Astrocyte (in vitro differentiated cells and primary cell): ENCODE data around the gene SKIL. TPM values are rescaled to one million over a fixed set of nuclear protein-coding genes. Genes with fewer than 3 reads are reported as not detected.
"Not testable (repeated sequence)": the region's sequence is repeated elsewhere in the genome, so short reads cannot be mapped to it uniquely, and the experiment has no call there.

Experiments used
- DNase-seq: peaks from one replicate; pipeline ENCODE4 v3.0.0-alpha.2; 2010; ENCODE audit warnings: low read depth
- FAIRE-seq: peaks from 2 replicates; lab custom pipeline; 2011; peaks lifted over from hg19 to GRCh38; lab: Jason Lieb, UNC
- H2AFZ ChIP-seq: 2 replicates; pipeline ENCODE4 v1.6.0; 2012; ENCODE audit warnings: low read depth, low read length, inconsistent platforms
- H3K27ac ChIP-seq: 2 replicates; pipeline ENCODE4 v1.5.1; 2011; ENCODE audit warnings: low read depth, low read length, inconsistent platforms
- H3K27me3 ChIP-seq: 2 replicates; pipeline ENCODE4 v1.6.0; 2011; ENCODE audit warnings: low read length, inconsistent platforms; ENCODE audit not compliant: insufficient read depth
- H3K36me3 ChIP-seq: 2 replicates; pipeline ENCODE4 v1.5.1; 2011; ENCODE audit warnings: low read length, inconsistent platforms; ENCODE audit not compliant: insufficient read depth
- H3K4me1 ChIP-seq: 2 replicates; pipeline ENCODE4 v1.5.1; 2011; ENCODE audit warnings: low read length, inconsistent platforms; ENCODE audit not compliant: insufficient read depth
- H3K4me2 ChIP-seq: 2 replicates; pipeline ENCODE4 v1.6.0; 2012; ENCODE audit warnings: low read length, inconsistent platforms
- H3K4me3 ChIP-seq: 2 replicates; pipeline ENCODE4 v1.5.1; 2011; ENCODE audit warnings: low read depth, mild to moderate bottlenecking, low read length, inconsistent platforms; ENCODE audit not compliant: insufficient read depth
- H3K79me2 ChIP-seq: 2 replicates; pipeline ENCODE4 v1.6.0; 2012; ENCODE audit warnings: mild to moderate bottlenecking, low read length, inconsistent platforms; ENCODE audit not compliant: insufficient read depth
- H3K9ac ChIP-seq: 2 replicates; pipeline ENCODE4 v1.6.0; 2012; ENCODE audit warnings: mild to moderate bottlenecking, low read length, inconsistent platforms
- H3K9me3 ChIP-seq: 2 replicates; pipeline ENCODE4 v1.5.1; 2012; ENCODE audit warnings: low read depth, mild to moderate bottlenecking, low read length, inconsistent platforms; ENCODE audit not compliant: insufficient read depth
- H4K20me1 ChIP-seq: 2 replicates; pipeline ENCODE4 v1.6.0; 2012; ENCODE audit warnings: low read length, inconsistent platforms; ENCODE audit not compliant: insufficient read depth
- H3K27ac Mint-ChIP-seq: one replicate; pipeline ENCODE4 v1.8.0; 2021; ENCODE audit warnings: mild to moderate bottlenecking, mixed read lengths; ENCODE audit not compliant: unreplicated experiment
- H3K27me3 Mint-ChIP-seq: one replicate; pipeline ENCODE4 v1.8.0; 2021; ENCODE audit warnings: low read depth, mixed read lengths; ENCODE audit not compliant: unreplicated experiment
- H3K36me3 Mint-ChIP-seq: one replicate; pipeline ENCODE4 v1.8.0; 2021; ENCODE audit warnings: low read depth, mixed read lengths; ENCODE audit not compliant: unreplicated experiment
- H3K4me1 Mint-ChIP-seq: one replicate; pipeline ENCODE4 v1.8.0; 2021; ENCODE audit warnings: low read depth, mixed read lengths; ENCODE audit not compliant: unreplicated experiment
- H3K4me3 Mint-ChIP-seq: one replicate; pipeline ENCODE4 v1.8.0; 2021; ENCODE audit warnings: mild to moderate bottlenecking, moderate library complexity, mixed read lengths; ENCODE audit not compliant: unreplicated experiment
- H3K9me3 Mint-ChIP-seq: one replicate; pipeline ENCODE4 v1.8.0; 2021; ENCODE audit warnings: mild to moderate bottlenecking, mixed read lengths; ENCODE audit not compliant: unreplicated experiment
- EZH2 ChIP-seq: IDR thresholded peaks from 2 replicates; pipeline ENCODE4 v1.6.1; 2012; ENCODE audit warnings: mild to moderate bottlenecking, low read length, inconsistent platforms; ENCODE audit not compliant: insufficient read depth
- total RNA-seq: library from RNA; stranded (reverse); gene quantifications from 2 replicates; pipeline ENCODE4 v1.2.1, GENCODE V29; 2021
- TF ChIP-seq, protein P1 (sequence below): IDR thresholded peaks from 2 replicates; pipeline ENCODE4 v1.5.1; 2011; ENCODE audit warnings: low read depth, mild to moderate bottlenecking, inconsistent platforms, low read length, moderate library complexity; ENCODE audit not compliant: insufficient read depth

Gene SKIL
- total RNA-seq, 1 donor from 2014 or later: 156 TPM

DNA sequence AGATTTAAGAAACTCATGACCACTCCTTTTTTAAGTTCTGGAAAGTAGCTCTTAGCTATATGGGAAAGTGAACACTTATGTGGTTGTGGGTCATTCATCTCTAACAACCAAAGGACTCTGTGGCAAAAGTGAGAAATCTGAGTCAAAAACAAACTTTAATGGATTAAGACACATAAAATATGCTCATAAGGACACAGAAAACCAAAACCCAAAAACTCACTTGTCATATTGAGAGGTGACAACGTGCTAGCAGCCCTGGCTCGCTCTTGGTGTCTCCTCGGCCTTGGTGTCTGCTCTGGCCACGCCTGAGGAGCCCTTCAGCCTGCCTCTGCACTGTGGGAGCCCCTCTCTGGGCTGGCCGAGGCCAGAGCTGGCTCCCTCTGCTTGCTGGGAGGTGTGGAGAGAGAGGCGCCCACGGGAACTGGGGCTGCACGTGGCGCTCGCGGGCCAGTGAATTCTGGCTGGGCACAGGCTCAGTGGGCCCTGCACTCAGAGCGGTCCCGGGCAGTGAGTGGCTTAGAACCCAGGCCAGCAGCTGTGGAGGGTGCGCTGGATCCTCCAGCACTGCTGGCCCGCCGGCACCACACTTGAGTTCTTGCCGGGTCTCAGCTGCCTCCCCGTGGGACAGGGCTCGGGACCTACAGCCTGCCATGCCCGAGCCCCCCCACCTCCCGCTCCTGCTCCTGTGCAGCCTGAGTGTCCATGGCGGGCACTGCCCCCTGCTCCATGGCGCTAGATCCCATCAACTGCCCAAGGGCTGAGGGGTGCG, 30.3 kb upstream of the SKIL start:
- Histone ChIP-seq H3K9me3 (no peaks in the 10 kb centered on the region), H3K79me2 (no peaks in the 10 kb centered on the region), H2AFZ (no peak overlapping the region), H3K27ac (no peak overlapping the region), H3K4me2 (no peak overlapping the region), H3K36me3 (no peaks in the 10 kb centered on the region), H3K27me3 (no peaks in the 10 kb centered on the region), H4K20me1 (no peaks in the 10 kb centered on the region), H3K9ac (no peak overlapping the region), H3K4me1 (peaks cover 7% of the 10 kb centered on the region), H3K4me3 (no peak overlapping the region)
- FAIRE-seq: no peak
- Mint-ChIP-seq H3K9me3 (peaks cover 10% of the 10 kb centered on the region), H3K27ac (peak overlapping the region; percentile 72), H3K4me3 (no peak overlapping the region), H3K4me1 (peaks cover 23% of the 10 kb centered on the region), H3K36me3 (no peaks in the 10 kb centered on the region), H3K27me3 (no peaks in the 10 kb centered on the region)
- no peak for TF ChIP-seq EZH2
- TF ChIP-seq, protein P1, sequence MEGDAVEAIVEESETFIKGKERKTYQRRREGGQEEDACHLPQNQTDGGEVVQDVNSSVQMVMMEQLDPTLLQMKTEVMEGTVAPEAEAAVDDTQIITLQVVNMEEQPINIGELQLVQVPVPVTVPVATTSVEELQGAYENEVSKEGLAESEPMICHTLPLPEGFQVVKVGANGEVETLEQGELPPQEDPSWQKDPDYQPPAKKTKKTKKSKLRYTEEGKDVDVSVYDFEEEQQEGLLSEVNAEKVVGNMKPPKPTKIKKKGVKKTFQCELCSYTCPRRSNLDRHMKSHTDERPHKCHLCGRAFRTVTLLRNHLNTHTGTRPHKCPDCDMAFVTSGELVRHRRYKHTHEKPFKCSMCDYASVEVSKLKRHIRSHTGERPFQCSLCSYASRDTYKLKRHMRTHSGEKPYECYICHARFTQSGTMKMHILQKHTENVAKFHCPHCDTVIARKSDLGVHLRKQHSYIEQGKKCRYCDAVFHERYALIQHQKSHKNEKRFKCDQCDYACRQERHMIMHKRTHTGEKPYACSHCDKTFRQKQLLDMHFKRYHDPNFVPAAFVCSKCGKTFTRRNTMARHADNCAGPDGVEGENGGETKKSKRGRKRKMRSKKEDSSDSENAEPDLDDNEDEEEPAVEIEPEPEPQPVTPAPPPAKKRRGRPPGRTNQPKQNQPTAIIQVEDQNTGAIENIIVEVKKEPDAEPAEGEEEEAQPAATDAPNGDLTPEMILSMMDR: no peak
- DNase-seq: no peak

DNA sequence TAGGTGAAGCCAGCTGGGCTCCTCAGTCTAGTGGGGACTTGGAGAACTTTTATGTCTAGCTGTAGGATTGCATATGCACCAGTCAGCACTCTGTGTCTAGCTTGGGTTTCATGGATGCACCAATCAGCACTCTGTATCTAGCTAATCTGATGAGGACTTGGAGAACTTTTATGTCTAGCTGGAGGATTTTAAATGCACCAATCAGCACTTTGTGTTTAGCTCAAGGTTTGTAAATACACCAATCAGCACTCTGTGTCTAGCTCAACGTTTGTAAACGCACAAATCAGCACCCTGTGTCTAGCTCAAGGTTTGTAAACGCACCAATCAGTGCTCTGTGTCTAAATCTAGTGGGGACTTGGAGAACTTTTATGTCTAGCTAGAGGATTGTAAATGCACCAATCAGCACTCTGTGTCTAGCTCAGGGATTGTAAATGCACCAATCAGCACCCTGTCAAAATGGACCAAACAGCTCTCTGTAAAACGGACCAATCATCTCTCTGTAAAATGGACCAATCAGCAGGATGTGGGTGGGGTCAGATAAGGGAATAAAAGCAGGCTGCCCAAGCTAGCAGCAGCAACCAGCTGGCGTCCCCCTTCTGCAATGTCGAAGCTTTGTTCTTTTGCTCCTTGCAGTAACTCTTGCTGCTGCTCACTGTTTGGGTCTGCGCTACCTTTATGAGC, 29.5 kb upstream of the SKIL start:
- not testable (repeated sequence) for H3K4me3 ChIP-seq, DNase-seq, H3K4me3 Mint-ChIP-seq, H3K36me3 ChIP-seq, H3K4me2 ChIP-seq, H4K20me1 ChIP-seq, H3K9me3 ChIP-seq, H3K9me3 Mint-ChIP-seq, H3K36me3 Mint-ChIP-seq, H3K27me3 Mint-ChIP-seq, H3K27me3 ChIP-seq, H3K79me2 ChIP-seq, H3K4me1 ChIP-seq, H3K27ac ChIP-seq, H3K9ac ChIP-seq, H2AFZ ChIP-seq, FAIRE-seq
- Mint-ChIP-seq H3K4me1 (peaks cover 15% of the 10 kb centered on the region), H3K27ac (peak overlapping the region; percentile 72)

DNA sequence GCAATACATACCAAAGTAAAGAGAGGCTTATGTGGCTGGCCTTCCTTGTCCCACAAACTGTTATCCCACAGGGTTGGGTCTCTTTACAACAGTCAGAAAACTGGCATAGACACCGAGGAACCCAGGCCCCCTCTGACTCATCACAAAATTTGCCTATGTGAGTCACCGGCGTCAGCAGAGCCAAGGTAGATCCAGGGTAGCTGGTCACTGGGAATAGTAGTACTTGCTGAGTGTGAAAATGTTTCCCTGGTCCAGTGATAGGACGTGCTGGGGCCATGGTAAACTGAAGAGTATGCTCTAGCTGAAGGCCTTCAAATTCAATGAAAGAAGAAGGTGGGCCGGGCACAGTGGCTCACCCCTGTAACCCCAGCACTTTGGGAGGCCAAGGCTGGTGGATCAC, 27.1 kb upstream of the SKIL start:
- H3K36me3 Mint-ChIP-seq: no peaks in the 10 kb centered on the region
- H3K4me3 ChIP-seq: no peak overlapping the region
- no peak overlapping the region for H3K27ac Mint-ChIP-seq
- no peak overlapping the region for H3K4me3 Mint-ChIP-seq
- H3K4me2 ChIP-seq: no peak overlapping the region
- H3K4me1 ChIP-seq: no peaks in the 10 kb centered on the region
- FAIRE-seq (no peak), DNase-seq (peak; percentile 51)
- H3K27me3 ChIP-seq: no peaks in the 10 kb centered on the region
- H2AFZ ChIP-seq: no peak overlapping the region
- peaks cover 10% of the 10 kb centered on the region for H3K9me3 Mint-ChIP-seq
- no peaks in the 10 kb centered on the region for H3K36me3 ChIP-seq
- H3K79me2 ChIP-seq: no peaks in the 10 kb centered on the region
- no peaks in the 10 kb centered on the region for H3K27me3 Mint-ChIP-seq
- H3K9ac ChIP-seq: no peak overlapping the region
- no peaks in the 10 kb centered on the region for H3K9me3 ChIP-seq
- H3K27ac ChIP-seq: no peak overlapping the region
- no peak for TF ChIP-seq EZH2
- TF ChIP-seq, protein P1: no peak
- H3K4me1 Mint-ChIP-seq: peaks cover 6% of the 10 kb centered on the region
- no peaks in the 10 kb centered on the region for H4K20me1 ChIP-seq
